ENCODE measurements around the gene FBLN1. TPM values are rescaled to one million over a fixed set of nuclear protein-coding genes. Genes with fewer than 3 reads are reported as not detected.

The FBLN1 gene
- total and polyA plus RNA-seq, 2 donors (not counting 3 experiments of a cell fraction or from before 2014, with no cell fraction given), result 1.2 to 4.0 TPM

DNA sequence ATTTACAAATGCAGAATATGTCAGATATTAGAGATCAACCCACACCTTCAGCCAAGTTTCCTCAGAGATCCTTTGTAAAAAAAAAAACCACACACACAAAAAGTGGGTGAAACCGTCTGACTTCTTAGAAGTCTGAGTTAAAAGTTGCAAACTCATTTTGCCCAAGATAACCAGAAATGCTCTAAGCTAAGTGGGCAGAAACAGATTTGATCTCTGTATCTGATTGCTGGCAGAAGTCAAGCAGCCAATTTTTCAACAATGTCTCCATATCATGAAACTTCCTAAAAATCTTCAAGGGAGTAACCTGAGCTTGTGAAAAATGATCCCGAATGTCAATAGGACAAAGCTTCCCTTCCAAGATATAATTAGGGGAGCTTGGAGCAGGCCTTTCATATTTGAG lies 140.3 kb downstream of the FBLN1 start:
- H3K36me3 ChIP-seq (ENCODE audit: control insufficient read depth in 2 of 2, extremely low read depth in 1 of 2, insufficient read depth in 2 of 2, low read length in 2 of 2), result no peaks in the 10 kb centered on the region
- no peaks in the 10 kb centered on the region for H3K9me1 ChIP-seq (replicated peaks; ENCODE audit: control insufficient read depth, extremely low read depth, insufficient read depth, low read length)
- ChIA-PET CTCF (interaction anchor here (1.1 to 1.5 kb wide), 5 partner anchors 18 to 339 kb away, joined by 3 to 5 read pairs (median 4); no protein-coding TSS in a partner anchor), POLR2A (no interaction called here)
- no peaks in the 10 kb centered on the region for H3K9me3 ChIP-seq (replicated peaks; ENCODE audit: control insufficient read depth, insufficient read depth, low read length)
- no peak overlapping the region for H3K27ac ChIP-seq (ENCODE audit: insufficient read depth, low read depth, low read length)
- BruUV-seq (replicated peaks), result no TSS peak
- no peak overlapping the region for H3K4me3 ChIP-seq (replicated peaks in 1 of 3; ENCODE audit: insufficient read depth in 1 of 3, low read depth in 1 of 3, low read length in 3 of 3)
- no peak for DNase-seq (ENCODE audit: low read depth, low spot score)
- intact Hi-C loops (cut with micrococcal nuclease), result loop anchor here (1.0 kb wide), 1 partner anchor 65 kb away; no protein-coding TSS in a partner anchor
- peaks cover 10 to 16% of the 10 kb centered on the region in 2 experiments for H3K27me3 ChIP-seq (ENCODE audit: control insufficient read depth in 2 of 2, insufficient read depth in 2 of 2, low read length in 2 of 2)
- H3K79me2 ChIP-seq (ENCODE audit: control insufficient read depth, insufficient read depth, low read length), result no peaks in the 10 kb centered on the region
- TF ChIP-seq MYC (IDR thresholded peaks at IDR 0.05; ENCODE audit: low read depth, low read length) (no peak), POLR2A (IDR thresholded peaks at IDR 0.05; ENCODE audit: low read depth, low read length) (no peak)
- H3K9ac ChIP-seq (replicated peaks; ENCODE audit: extremely low read depth, insufficient read depth, low read length), result no peak overlapping the region
- dilution Hi-C loops (cut with MboI; ENCODE audit: extremely low pct_ligation_motif_present, low sequenced_read_pairs), result no loop called here
- H3K4me2 ChIP-seq (ENCODE audit: insufficient read depth, low read length), result no peak overlapping the region
- H2AFZ ChIP-seq (ENCODE audit: low read depth, low read length), result no peak overlapping the region
- no peaks in the 10 kb centered on the region for H4K20me1 ChIP-seq (replicated peaks; ENCODE audit: control insufficient read depth, extremely low read depth, insufficient read depth, low read length)
- no peak for FAIRE-seq
- peaks cover 13% of the 10 kb centered on the region for H3K4me1 ChIP-seq (ENCODE audit: control insufficient read depth, extremely low read depth, insufficient read depth, low read length)

DNA sequence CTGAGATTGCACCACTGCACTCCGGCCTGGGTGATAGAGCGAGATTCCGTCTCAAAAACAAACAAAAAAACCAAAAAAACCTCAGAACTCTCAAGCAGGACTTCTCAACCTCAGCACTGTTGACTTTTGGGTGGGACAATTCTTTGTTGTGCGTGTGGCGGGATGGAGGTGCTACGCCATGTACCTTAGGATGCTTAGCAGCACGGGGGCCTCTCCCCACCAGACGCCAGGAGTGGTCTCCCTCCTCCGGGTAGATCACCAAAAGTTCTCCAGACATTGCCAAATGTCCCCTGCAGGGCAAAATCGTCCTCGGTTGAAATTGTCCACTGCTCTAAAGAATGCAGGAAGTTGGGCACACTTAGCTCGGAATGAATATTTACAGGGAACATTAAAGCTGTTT lies 142.0 kb downstream of the FBLN1 start:
- FAIRE-seq, result no peak
- H4K20me1 ChIP-seq (replicated peaks; ENCODE audit: control insufficient read depth, extremely low read depth, insufficient read depth, low read length), result no peaks in the 10 kb centered on the region
- H3K9me3 ChIP-seq (replicated peaks; ENCODE audit: control insufficient read depth, insufficient read depth, low read length), result no peaks in the 10 kb centered on the region
- H3K27me3 ChIP-seq (ENCODE audit: control insufficient read depth in 2 of 2, insufficient read depth in 2 of 2, low read length in 2 of 2), result peaks cover 16 to 18% of the 10 kb centered on the region in 2 experiments
- BruUV-seq (replicated peaks), result no TSS peak
- dilution Hi-C loops (cut with MboI; ENCODE audit: extremely low pct_ligation_motif_present, low sequenced_read_pairs), result no loop called here
- TF ChIP-seq FOS (IDR thresholded peaks at IDR 0.05; ENCODE audit: borderline replicate concordance, insufficient read depth, low read length), result no peak
- no peak for TF ChIP-seq EZH2 (IDR thresholded peaks at IDR 0.05; ENCODE audit: borderline replicate concordance, low read depth, low read length, severe bottlenecking)
- no peak for TF ChIP-seq POLR2AphosphoS5 (IDR thresholded peaks at IDR 0.05; ENCODE audit: insufficient read depth, low read depth, low read length)
- TF ChIP-seq GATA2 (IDR thresholded peaks at IDR 0.05; ENCODE audit: insufficient read depth, insufficient read length, low read depth, low read length), result no peak
- TF ChIP-seq JUN (IDR thresholded peaks at IDR 0.05; ENCODE audit: borderline replicate concordance, insufficient read depth, insufficient read length, low read depth), result no peak
- TF ChIP-seq POLR2A (IDR thresholded peaks at IDR 0.05; ENCODE audit: low read depth, low read length), result no peak
- TF ChIP-seq, protein P1, sequence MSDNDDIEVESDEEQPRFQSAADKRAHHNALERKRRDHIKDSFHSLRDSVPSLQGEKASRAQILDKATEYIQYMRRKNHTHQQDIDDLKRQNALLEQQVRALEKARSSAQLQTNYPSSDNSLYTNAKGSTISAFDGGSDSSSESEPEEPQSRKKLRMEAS (IDR thresholded peaks at IDR 0.05; ENCODE audit: insufficient read depth, insufficient read length), result no peak
- TF ChIP-seq, protein P2, sequence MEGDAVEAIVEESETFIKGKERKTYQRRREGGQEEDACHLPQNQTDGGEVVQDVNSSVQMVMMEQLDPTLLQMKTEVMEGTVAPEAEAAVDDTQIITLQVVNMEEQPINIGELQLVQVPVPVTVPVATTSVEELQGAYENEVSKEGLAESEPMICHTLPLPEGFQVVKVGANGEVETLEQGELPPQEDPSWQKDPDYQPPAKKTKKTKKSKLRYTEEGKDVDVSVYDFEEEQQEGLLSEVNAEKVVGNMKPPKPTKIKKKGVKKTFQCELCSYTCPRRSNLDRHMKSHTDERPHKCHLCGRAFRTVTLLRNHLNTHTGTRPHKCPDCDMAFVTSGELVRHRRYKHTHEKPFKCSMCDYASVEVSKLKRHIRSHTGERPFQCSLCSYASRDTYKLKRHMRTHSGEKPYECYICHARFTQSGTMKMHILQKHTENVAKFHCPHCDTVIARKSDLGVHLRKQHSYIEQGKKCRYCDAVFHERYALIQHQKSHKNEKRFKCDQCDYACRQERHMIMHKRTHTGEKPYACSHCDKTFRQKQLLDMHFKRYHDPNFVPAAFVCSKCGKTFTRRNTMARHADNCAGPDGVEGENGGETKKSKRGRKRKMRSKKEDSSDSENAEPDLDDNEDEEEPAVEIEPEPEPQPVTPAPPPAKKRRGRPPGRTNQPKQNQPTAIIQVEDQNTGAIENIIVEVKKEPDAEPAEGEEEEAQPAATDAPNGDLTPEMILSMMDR (IDR thresholded peaks at IDR 0.05; ENCODE audit: extremely low read depth in 1 of 2, insufficient read depth in 1 of 2, low read depth in 1 of 2, low read length in 2 of 2), result no peak
- no peak for TF ChIP-seq MYC (IDR thresholded peaks at IDR 0.05; ENCODE audit: low read depth, low read length)
- H3K4me3 ChIP-seq (replicated peaks in 1 of 3; ENCODE audit: insufficient read depth in 1 of 3, low read depth in 1 of 3, low read length in 3 of 3), result no peak overlapping the region
- DNase-seq (ENCODE audit: low read depth, low spot score), result no peak
- no peaks in the 10 kb centered on the region for H3K79me2 ChIP-seq (ENCODE audit: control insufficient read depth, insufficient read depth, low read length)
- no peak overlapping the region for H2AFZ ChIP-seq (ENCODE audit: low read depth, low read length)
- CTCF ChIA-PET, result interaction anchor here (0.8 to 1.9 kb wide), 11 partner anchors 17 to 332 kb away, joined by 3 to 20 read pairs (median 3); partner anchors contain the start of gene ATXN10
- H3K9ac ChIP-seq (replicated peaks; ENCODE audit: extremely low read depth, insufficient read depth, low read length), result no peak overlapping the region
- no peak overlapping the region for H3K4me2 ChIP-seq (ENCODE audit: insufficient read depth, low read length)
- intact Hi-C loops (cut with micrococcal nuclease), result loop anchor here (1.0 kb wide), 1 partner anchor 221 kb away; no protein-coding TSS in a partner anchor
- no peaks in the 10 kb centered on the region for H3K36me3 ChIP-seq (ENCODE audit: control insufficient read depth in 2 of 2, extremely low read depth in 1 of 2, insufficient read depth in 2 of 2, low read length in 2 of 2)
- no peak overlapping the region for H3K27ac ChIP-seq (ENCODE audit: insufficient read depth, low read depth, low read length)
- POLR2A ChIA-PET, result interaction anchor here (0.7 kb wide), 1 partner anchor 584 kb away, joined by 3 read pairs; no protein-coding TSS in a partner anchor
- no peaks in the 10 kb centered on the region for H3K9me1 ChIP-seq (replicated peaks; ENCODE audit: control insufficient read depth, extremely low read depth, insufficient read depth, low read length)
- H3K4me1 ChIP-seq (ENCODE audit: control insufficient read depth, extremely low read depth, insufficient read depth, low read length), result peaks cover under 1% of the 10 kb centered on the region

All from endothelial cell of umbilical vein (primary cell).